ENCODE measurements around the gene SEC24C. TPM values are rescaled to one million over a fixed set of nuclear protein-coding genes. Genes with fewer than 3 reads are reported as not detected.

Gene SEC24C
- total RNA-seq, 1 donor from 2014 or later: 99.0 TPM

DNA sequence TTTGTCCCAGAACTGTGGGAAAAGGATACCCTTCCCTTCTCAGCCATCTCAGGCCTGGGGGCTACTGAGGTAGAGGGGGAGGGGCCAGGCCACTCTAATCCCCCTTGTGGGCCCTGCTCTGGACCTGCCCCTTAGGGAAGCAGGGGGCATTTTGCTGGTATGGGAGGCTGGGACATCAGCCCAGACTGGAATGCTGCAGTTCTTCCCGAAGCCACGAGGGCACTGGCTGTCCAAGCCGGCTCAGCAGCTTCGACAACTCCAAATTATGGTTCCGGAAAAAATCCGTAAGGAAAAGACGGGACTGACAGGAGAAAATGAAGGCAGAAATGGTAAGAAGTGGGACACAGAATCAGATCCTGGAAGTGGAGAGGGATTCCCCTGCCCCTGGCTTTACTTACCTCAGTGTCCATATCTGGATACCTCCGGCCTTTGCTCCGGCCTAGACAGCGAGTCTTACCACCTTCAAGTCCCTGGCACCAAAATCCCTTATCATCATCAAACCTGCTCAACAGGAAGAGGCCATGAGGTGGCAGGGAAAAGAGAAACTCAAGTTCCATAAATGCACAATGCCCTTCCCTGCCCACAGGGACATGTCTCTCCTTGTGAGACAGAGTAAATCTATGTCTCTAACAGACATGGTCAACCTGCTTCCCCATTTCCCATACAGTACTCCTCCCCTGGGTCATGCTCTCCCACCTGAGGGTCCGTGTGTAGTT, 58.3 kb downstream of the SEC24C start:
- H3K27ac ChIP-seq (ENCODE audit: low read depth, low read length): no peak overlapping the region

DNA sequence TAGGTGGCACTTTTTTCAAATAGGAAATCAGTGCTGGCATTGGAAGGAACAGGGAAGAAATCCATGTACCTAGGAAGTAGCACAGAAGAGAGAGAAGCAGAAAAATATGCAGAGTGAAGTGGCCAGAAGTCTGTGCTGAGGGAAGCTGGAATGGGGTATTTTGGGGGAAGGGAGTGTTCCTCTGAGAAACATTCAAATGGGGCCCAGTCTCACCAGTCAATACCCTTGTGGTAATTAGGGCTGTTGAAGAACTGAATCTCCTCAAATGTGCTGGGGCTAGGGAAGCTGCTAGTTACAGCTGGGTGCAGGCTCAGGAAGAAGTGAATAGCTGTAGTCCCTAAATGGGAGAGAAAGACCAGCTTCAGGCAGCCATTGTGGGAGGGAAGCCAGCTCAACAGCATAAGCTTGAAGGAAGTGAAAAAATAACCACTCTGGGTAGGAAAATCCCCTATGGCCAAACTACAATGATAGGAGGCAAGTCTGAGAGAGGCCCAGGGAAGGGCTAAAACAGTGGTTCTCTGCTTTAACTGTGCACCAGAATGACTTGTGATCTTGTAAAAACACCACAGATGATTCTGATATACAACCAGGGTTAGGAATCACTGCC, 59.6 kb downstream of the SEC24C start:
- peak overlapping the region; percentile 71 for H3K27ac Mint-ChIP-seq (ENCODE audit: unreplicated experiment)
- H3K36me3 ChIP-seq (ENCODE audit: insufficient read depth, low read length): peaks cover 39% of the 10 kb centered on the region

More for the DNA sequence above, 58.3 kb downstream of the SEC24C start:
- no peaks in the 10 kb centered on the region for H3K4me1 ChIP-seq (ENCODE audit: insufficient read depth, low read length)
- no peak overlapping the region for H2AFZ ChIP-seq (ENCODE audit: low read depth, low read length)
- FAIRE-seq: no peak
- Mint-ChIP-seq H3K4me1 (ENCODE audit: low read depth, unreplicated experiment) (peaks cover 7% of the 10 kb centered on the region), H3K27ac (ENCODE audit: unreplicated experiment) (no peak overlapping the region), H3K4me3 (ENCODE audit: unreplicated experiment) (no peak overlapping the region), H3K36me3 (ENCODE audit: low read depth, unreplicated experiment) (peaks cover 36% of the 10 kb centered on the region), H3K9me3 (ENCODE audit: unreplicated experiment) (no peaks in the 10 kb centered on the region), H3K27me3 (ENCODE audit: low read depth, unreplicated experiment) (no peaks in the 10 kb centered on the region)
- H3K9ac ChIP-seq (ENCODE audit: low read length): no peak overlapping the region
- H3K4me2 ChIP-seq (ENCODE audit: low read length): no peak overlapping the region
- peaks cover 41% of the 10 kb centered on the region for H4K20me1 ChIP-seq (ENCODE audit: insufficient read depth, low read length)
- peaks cover 6% of the 10 kb centered on the region for H3K79me2 ChIP-seq (ENCODE audit: insufficient read depth, low read length)
- H3K27me3 ChIP-seq (ENCODE audit: insufficient read depth, low read length): no peaks in the 10 kb centered on the region
- H3K9me3 ChIP-seq (ENCODE audit: insufficient read depth, low read depth, low read length): no peaks in the 10 kb centered on the region
- peaks cover 39% of the 10 kb centered on the region for H3K36me3 ChIP-seq (ENCODE audit: insufficient read depth, low read length)
- TF ChIP-seq, protein P1, sequence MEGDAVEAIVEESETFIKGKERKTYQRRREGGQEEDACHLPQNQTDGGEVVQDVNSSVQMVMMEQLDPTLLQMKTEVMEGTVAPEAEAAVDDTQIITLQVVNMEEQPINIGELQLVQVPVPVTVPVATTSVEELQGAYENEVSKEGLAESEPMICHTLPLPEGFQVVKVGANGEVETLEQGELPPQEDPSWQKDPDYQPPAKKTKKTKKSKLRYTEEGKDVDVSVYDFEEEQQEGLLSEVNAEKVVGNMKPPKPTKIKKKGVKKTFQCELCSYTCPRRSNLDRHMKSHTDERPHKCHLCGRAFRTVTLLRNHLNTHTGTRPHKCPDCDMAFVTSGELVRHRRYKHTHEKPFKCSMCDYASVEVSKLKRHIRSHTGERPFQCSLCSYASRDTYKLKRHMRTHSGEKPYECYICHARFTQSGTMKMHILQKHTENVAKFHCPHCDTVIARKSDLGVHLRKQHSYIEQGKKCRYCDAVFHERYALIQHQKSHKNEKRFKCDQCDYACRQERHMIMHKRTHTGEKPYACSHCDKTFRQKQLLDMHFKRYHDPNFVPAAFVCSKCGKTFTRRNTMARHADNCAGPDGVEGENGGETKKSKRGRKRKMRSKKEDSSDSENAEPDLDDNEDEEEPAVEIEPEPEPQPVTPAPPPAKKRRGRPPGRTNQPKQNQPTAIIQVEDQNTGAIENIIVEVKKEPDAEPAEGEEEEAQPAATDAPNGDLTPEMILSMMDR (IDR thresholded peaks at IDR 0.05; ENCODE audit: insufficient read depth, low read depth, low read length): no peak
- no peak for TF ChIP-seq EZH2 (IDR thresholded peaks at IDR 0.05; ENCODE audit: insufficient read depth, low read length)
- DNase-seq (ENCODE audit: low read depth): no peak
- no peak overlapping the region for H3K4me3 ChIP-seq (ENCODE audit: insufficient read depth, low read depth, low read length)

More for the DNA sequence above, 59.6 kb downstream of the SEC24C start:
- Mint-ChIP-seq H3K36me3 (ENCODE audit: low read depth, unreplicated experiment) (peaks cover 35% of the 10 kb centered on the region), H3K4me3 (ENCODE audit: unreplicated experiment) (peak overlapping the region; percentile 54), H3K4me1 (ENCODE audit: low read depth, unreplicated experiment) (peaks cover 9% of the 10 kb centered on the region), H3K9me3 (ENCODE audit: unreplicated experiment) (no peaks in the 10 kb centered on the region), H3K27me3 (ENCODE audit: low read depth, unreplicated experiment) (no peaks in the 10 kb centered on the region)
- H3K79me2 ChIP-seq (ENCODE audit: insufficient read depth, low read length): peaks cover 11% of the 10 kb centered on the region
- no peak overlapping the region for H3K4me3 ChIP-seq (ENCODE audit: insufficient read depth, low read depth, low read length)
- no peak for FAIRE-seq
- no peaks in the 10 kb centered on the region for H3K4me1 ChIP-seq (ENCODE audit: insufficient read depth, low read length)
- no peak overlapping the region for H2AFZ ChIP-seq (ENCODE audit: low read depth, low read length)
- H3K27ac ChIP-seq (ENCODE audit: low read depth, low read length): no peak overlapping the region
- no peaks in the 10 kb centered on the region for H3K27me3 ChIP-seq (ENCODE audit: insufficient read depth, low read length)
- H3K4me2 ChIP-seq (ENCODE audit: low read length): no peak overlapping the region
- H3K9me3 ChIP-seq (ENCODE audit: insufficient read depth, low read depth, low read length): no peaks in the 10 kb centered on the region
- H3K9ac ChIP-seq (ENCODE audit: low read length): no peak overlapping the region
- no peak for DNase-seq (ENCODE audit: low read depth)
- peaks cover 45% of the 10 kb centered on the region for H4K20me1 ChIP-seq (ENCODE audit: insufficient read depth, low read length)
- TF ChIP-seq, protein P1 (IDR thresholded peaks at IDR 0.05; ENCODE audit: insufficient read depth, low read depth, low read length): no peak
- no peak for TF ChIP-seq EZH2 (IDR thresholded peaks at IDR 0.05; ENCODE audit: insufficient read depth, low read length)

Measured in astrocyte (in vitro differentiated cells and primary cell).